Progenitor cell of endocrine pancreas (in vitro differentiated cells): ENCODE measurements around the gene ENG. TPM values are rescaled to one million over a fixed set of nuclear protein-coding genes. Genes with fewer than 3 reads are reported as not detected.

ENCODE experiments used
- DNase-seq: peaks from one replicate; pipeline ENCODE4 v3.0.0; 2021; ENCODE audit warnings: low spot score; ENCODE audit not compliant: unreplicated experiment
- H3K27ac Mint-ChIP-seq: 2 replicates; pipeline ENCODE4 v1.8.0; 2021; ENCODE audit warnings: mild to moderate bottlenecking, moderate library complexity, mixed read lengths
- H3K27me3 Mint-ChIP-seq: 2 replicates; pipeline ENCODE4 v1.8.0; 2021; ENCODE audit warnings: mixed read lengths
- H3K36me3 Mint-ChIP-seq: 2 replicates; pipeline ENCODE4 v1.8.0; 2022; ENCODE audit warnings: mixed read lengths; ENCODE audit not compliant: insufficient read depth
- H3K4me1 Mint-ChIP-seq: 2 replicates; pipeline ENCODE4 v1.8.0; 2021; ENCODE audit warnings: low read depth, mixed read lengths
- H3K4me3 Mint-ChIP-seq: 2 replicates; pipeline ENCODE4 v1.8.0; 2021; ENCODE audit warnings: low read depth, mild to moderate bottlenecking, moderate library complexity, mixed read lengths
- H3K9me3 Mint-ChIP-seq: 2 replicates; pipeline ENCODE4 v1.8.0; 2021; ENCODE audit warnings: low read depth, mixed read lengths
- CTCF ChIP-seq: fragments of 200-600 bp; sonication (generic); IDR thresholded peaks from one replicate; pipeline ENCODE4 v1.5.0; 2021; ENCODE audit warnings: antibody characterized with exemption, mild to moderate bottlenecking; ENCODE audit not compliant: unreplicated experiment
- total RNA-seq: library from RNA; stranded (reverse); gene quantifications from 2 replicates; pipeline ENCODE4 v1.2.1, GENCODE V29; 2021

The ENG gene
- total RNA-seq, 1 donor from 2014 or later, result 0.91 TPM

- Mint-ChIP-seq H3K4me1 (peaks cover 13% of the 10 kb centered on the region), H3K27ac (no peak overlapping the region), H3K36me3 (no peaks in the 10 kb centered on the region), H3K27me3 (peaks cover 4% of the 10 kb centered on the region), H3K9me3 (no peaks in the 10 kb centered on the region), H3K4me3 (no peak overlapping the region)
- TF ChIP-seq CTCF, result no peak
- DNase-seq, result no peak
Measured at GRCh38 chr9:127860260-127860659, 5.8 kb upstream of the ENG start.

- Mint-ChIP-seq H3K4me3 (no peak overlapping the region), H3K9me3 (no peaks in the 10 kb centered on the region), H3K4me1 (peaks cover 9% of the 10 kb centered on the region), H3K27me3 (peaks cover 4% of the 10 kb centered on the region), H3K27ac (no peak overlapping the region), H3K36me3 (no peaks in the 10 kb centered on the region)
- no peak for DNase-seq
- TF ChIP-seq CTCF, result no peak
Measured at GRCh38 chr9:127858041-127858512, 3.6 kb upstream of the ENG start.

GRCh38 chr9:127857278-127857677 is 2.8 kb upstream of the ENG start:
- no peaks in the 10 kb centered on the region for H3K9me3 Mint-ChIP-seq
- H3K4me1 Mint-ChIP-seq, result peaks cover 8% of the 10 kb centered on the region
- no peak for DNase-seq
- TF ChIP-seq CTCF, result no peak
- H3K27ac Mint-ChIP-seq, result no peak overlapping the region
- peaks cover 6% of the 10 kb centered on the region for H3K27me3 Mint-ChIP-seq
- no peaks in the 10 kb centered on the region for H3K36me3 Mint-ChIP-seq
- no peak overlapping the region for H3K4me3 Mint-ChIP-seq

GRCh38 chr9:127856729-127857116 is 2.3 kb upstream of the ENG start:
- Mint-ChIP-seq H3K4me1 (peaks cover 8% of the 10 kb centered on the region), H3K9me3 (no peaks in the 10 kb centered on the region), H3K4me3 (no peak overlapping the region), H3K27me3 (peaks cover 6% of the 10 kb centered on the region), H3K27ac (no peak overlapping the region), H3K36me3 (no peaks in the 10 kb centered on the region)
- TF ChIP-seq CTCF, result no peak
- no peak for DNase-seq

- H3K4me1 Mint-ChIP-seq, result peaks cover 8% of the 10 kb centered on the region
- peaks cover 6% of the 10 kb centered on the region for H3K27me3 Mint-ChIP-seq
- no peaks in the 10 kb centered on the region for H3K36me3 Mint-ChIP-seq
- no peak overlapping the region for H3K4me3 Mint-ChIP-seq
- H3K27ac Mint-ChIP-seq, result no peak overlapping the region
- no peak for TF ChIP-seq CTCF
- DNase-seq, result no peak
- H3K9me3 Mint-ChIP-seq, result no peaks in the 10 kb centered on the region
Measured at GRCh38 chr9:127856094-127856728, 1.8 kb upstream of the ENG start.
